UCSD-AML1 (cell line): ENCODE data around the gene B4GAT1.
"Not testable (repeated sequence)": the region's sequence is repeated elsewhere in the genome, so short reads cannot be mapped to it uniquely, and the experiment has no call there.

Experiments
- DNase-seq: peaks from one replicate; lab custom pipeline; 2025; ENCODE audit not compliant: unreplicated experiment; lab: John Stamatoyannopoulos, UW

B4GAT1 gene

DNA sequence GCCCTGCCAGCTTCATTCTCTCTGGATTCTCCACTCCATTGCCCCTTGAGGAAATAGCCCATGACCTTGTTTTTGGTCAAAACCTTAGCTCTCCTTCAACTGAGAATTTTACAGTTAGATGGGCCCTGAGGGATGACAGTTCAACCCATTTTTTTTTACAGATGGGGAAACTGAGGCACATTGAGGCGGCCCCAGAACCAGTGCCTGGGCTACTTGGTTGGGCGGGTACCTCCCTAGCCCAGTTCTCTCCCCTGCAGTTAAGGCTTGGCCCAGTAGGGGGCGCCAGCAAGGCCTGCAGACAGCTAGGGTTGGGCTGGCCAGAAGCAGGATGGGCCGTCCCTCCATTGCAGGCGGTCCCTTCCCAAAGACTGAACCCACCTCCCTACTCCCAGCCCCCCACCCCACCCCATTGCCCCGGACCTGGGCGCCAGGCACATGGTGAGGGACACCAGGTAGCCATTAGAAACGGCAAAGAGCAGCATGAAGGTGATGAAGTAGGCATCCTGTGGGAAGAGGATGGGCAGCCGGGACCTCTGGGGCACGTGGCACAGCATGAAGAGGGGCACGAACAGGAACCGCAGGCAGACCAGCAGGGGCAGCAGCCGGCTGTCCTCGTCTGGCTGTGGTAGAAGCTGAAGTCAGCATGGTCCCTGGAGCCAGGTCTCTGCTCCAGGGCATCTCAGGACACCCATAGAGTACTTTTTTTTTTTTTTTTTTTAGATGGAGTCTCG, 16.5 kb upstream of the B4GAT1 start:
- DNase-seq = peak; percentile 69

DNA sequence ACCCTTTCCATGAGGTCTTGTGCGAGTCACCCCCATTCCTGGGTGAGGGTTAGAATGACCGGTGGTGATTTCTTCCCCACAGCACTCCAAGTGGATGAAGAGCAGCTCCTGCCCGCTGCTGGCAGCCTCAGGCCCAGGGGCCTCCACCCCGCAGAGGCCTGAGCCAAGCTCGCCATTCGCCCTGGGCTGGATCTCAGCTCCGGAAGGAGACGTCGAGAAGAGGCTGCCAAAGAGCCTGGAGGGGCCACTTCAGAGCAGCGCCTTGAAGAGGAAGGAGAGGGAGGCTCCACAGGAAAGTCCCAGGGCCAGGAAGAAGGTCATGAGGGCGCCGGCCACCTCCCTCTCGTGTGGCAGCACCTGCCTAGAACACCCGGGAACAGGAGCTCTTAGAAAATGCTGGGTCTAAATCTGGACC, 15.8 kb upstream of the B4GAT1 start:
- DNase-seq = no peak

DNA sequence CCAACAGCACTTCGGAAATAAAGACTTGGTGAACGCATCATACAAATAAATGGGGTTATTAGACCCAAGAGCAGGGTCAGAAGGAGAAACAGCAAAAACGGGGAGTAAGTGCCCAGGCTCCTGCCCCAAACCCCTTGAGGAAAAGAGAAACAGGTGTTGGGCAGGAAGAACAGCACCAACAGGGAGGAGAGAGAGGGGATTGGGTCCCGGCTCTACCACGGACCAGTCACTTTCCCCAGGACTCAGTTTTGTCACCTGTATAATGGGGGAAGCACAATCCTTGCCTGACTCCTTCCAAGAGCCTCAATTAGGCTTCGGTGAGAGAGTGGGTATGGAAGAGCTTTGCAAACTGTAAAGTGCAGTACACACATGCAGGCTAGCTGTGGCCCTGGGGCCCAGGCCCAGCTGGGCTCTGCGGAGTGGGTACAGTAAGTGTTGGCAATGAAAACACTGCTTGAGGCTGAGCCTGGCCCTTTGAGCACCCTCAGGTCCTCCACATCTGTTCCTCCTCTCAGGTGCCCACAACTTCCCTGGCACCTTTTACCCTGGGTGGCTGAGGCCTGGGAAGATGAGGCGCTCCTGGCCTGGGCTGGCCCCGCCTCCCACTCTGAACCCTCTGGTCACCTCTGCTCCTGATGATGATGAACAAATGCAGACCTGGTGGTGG, 15.2 kb upstream of the B4GAT1 start:
- DNase-seq = no peak

DNA sequence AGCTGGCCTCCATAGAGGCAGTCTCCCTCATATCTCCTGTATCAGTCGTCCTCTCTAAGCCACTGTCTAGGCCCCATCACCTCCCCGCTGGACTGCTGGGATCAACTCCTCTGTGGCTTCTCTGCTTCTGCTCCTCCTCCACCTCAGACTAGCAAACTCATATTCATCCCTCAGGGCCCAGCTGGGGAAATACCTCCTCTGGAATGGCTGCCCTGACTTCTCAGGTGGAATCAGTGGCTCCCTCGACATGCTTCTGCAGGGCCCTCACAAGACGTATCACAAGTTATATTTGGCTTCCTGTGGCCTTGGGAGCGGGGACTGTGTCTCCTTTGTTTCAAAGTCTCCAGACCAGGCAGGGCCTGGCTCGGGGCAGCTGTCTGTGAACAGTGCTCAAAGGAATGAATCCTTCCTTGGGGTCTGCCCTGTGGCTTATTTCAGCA, 14.1 kb upstream of the B4GAT1 start:
- no peak for DNase-seq

DNA sequence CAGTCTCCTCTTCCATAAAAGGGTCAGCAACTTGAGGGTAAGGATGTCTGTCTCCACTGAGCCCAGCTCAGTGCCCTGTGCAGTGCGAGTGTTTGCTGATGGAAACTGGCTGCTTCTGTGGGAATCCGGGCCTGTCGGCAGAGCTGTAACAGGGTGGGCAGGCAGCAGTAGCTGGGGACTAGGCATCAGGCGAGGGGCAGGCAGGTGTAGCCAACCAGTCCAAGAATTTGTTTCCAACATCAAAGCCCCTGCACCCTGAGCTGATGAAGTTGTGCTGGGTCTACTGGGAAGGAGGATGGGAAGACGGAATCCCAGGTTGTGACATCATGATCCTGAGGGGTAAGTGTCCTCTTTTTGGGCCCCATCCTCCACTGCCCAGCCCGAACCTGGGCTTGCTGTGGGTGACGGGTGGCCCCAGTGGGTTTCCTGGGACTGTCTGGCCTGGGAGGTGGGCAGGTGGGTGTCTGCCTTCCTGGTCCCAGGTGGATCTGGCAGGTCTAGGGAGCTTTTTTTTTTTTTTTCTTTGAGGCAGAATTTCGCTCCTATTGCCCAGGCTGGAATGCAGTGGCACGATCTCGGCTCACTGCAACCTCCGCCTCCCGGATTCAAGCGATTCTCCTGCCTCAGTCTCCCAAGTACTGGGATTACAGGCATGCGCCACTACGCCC, 13.1 kb upstream of the B4GAT1 start:
- no peak for DNase-seq

DNA sequence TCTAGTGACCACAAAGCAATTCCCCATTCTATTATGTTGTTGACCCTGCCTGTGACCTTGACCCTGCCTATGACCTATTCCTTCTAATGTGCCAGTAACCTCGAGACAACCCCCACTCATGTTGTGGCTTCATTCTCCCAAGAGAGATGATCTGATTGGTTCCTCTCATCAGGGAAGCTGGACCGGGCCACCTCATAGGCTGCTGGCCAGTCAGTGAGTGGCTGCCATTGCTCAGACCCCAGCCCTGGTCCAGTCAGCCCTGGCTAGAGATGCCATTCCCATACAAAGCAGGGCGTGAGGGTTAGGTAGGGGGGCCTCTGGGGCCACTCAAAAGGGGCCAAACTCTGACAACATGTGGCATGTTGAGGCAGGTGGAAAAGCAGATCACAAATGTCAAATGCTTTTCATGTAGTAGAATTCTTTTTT, 12.2 kb upstream of the B4GAT1 start:
- no peak for DNase-seq

DNA sequence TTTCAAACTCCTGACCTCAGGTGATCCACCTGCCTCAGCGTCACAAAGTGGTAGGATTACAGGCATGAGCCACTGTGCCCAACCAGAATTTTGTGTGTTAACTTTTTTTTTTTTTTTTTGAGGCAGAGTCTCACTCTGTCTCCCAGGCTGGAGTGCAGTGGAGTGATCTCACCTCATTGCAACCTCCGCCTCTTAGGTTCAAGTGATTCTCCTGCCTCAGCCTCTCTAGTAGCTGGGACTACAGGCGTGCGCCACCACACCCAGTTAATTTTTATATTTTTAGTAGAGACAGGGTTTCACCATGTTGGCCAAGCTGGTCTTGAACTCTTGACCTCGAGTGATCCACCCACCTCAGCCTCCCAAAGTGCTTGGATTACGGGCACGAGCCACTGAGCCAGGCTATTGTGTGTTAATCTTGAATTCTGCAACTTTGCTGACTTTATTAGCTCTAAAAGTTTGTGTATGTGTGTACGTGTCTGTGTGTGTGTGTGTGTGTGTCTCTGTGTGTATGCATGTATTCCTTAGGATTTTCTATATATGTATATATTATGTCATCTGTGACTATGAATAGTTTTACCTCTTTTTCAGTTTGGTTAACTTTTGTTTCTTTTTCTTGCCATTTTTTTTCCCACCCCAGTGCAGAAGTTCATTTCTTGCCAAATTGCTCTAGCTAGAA, 3.3 kb upstream of the B4GAT1 start:
- DNase-seq = not testable (repeated sequence)

DNA sequence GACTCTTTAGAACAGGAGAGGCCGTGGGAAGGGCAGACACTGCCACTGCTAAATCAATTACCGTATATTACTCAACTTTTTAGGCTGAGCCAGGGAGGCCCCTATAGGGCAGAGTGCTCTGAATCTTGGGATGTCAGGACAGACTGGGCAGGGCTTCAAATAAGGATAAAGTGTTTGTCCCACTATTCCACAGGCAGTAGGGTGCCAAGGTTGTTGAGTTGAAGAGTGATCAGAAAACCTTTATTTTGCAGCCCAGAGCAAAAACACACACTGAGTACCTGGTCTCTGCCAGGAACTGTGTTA, 1.6 kb upstream of the B4GAT1 start:
- DNase-seq = no peak

DNA sequence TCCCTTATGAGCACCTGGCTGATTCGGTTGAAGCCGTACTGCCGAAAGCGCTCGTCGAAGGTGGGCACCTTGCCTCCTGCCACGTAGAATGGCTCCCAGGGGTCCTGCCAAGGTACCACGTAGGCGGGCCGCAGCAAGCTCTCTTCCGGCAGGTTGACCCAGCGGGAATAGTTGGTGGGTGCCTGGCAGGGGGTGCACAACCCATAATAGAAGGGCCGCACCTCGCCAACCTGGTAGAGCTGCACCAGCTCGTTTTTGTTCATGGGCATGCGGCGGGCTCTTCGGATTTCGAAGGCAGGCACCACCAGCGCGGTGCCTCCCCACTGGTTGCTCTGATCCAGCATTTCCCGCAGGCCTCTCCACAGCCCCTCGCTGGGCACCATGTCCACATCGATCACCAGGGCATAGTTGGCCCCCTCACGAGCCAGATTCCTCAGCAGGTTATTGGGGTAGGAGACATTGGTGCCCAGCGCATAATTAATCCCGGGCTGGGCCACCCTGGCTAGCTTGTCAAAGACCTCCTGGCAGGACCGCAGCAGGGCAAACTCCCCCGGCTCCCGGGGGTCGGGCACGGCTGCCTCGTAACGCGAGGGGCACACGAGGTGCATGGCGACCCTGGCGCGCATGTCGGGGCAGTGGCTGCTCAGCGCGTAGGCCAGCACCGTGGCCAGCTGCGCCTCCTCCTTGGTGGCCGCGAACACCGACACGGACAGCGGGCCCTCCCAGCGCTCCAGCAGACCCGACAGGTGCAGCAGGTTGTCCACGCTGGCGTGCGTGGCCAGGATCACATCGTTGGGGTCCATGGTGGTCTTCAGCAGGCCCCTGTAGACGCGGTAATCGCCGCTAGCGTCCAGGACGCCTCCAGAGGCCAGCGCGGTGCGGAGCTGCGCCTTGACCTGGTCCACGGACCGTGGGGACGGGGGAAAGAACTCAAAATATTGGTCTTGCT, 679 bp downstream of the B4GAT1 start:
- no peak for DNase-seq

DNA sequence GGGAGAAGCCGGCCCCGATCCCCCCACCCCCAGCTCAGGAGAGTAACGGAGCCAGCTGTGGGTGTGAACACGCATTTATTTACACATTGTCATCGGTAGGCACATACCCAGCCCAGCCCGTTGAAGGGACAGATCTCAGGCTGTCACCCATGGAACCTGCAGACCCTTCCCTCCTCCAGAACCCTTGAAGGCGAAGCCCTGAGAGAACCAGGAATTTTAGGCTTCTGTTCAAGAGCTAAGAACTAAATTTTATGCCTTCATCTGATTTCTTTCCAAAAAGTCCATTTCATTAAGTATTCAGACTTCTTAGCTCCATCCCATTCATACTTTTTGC, 2.1 kb downstream of the B4GAT1 start:
- no peak for DNase-seq

DNA sequence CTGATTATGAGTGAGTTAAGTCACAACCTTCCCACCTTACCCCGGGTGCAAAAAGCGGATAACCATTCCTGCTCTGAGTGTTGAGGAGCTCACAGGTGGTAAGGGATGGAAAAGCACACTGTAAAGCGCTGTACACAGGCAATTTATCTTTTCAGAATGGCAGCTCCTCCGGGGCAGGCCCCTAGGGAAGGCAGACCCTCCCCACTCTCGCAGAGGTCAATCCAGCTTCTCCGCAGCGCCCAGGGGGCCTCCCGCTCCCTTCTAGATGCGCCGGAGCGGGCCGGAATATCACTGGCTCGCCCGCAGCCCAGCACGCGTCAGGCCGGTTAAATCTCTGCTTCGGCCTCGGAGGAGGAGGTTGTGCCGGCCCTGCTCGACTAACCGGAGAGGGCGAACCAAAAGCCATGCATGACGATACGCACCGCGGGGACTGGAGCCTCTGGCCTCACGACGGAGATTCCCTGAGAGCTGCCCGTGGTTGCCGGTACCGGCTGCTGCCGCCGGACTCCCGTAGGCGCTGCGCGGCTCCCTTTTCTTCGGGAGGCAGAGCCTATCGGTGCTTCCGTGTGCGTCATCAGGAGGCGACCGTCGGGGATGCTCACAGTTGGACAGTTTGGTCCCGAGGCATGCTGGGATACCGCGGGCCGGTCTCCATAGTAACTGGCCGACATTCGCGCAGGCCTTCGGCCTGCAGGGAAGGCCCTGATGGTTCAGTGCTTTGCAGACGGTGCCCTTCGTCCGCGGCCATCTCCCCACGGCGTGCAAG, 2.7 kb downstream of the B4GAT1 start, which contains the start of gene BRMS1:
Gene BRMS1 (minus strand): TSS at position 555 of the 766 bp plus-strand sequence. CDS start 2,870 bp downstream, outside the sequence.
- DNase-seq = peak; percentile 93

DNA sequence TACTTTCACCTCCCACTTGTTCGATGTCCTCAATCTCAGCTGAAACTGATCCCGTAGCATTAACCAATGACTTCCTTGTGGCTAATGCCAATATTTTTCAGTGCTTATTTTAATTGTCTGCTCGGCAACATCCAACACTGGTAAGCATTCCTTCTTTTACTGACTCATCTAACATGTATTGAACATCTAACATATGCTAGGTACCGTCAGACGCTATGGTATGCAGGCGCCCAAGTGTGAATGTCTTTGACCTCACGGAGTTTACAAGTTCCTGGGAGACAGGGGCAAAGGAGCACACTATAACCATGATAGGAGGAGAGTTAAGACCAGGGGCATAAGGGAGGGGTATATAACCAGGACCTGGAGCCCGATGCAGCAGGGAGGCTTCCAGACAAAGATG, 4.3 kb downstream of the B4GAT1 start:
- no peak for DNase-seq

DNA sequence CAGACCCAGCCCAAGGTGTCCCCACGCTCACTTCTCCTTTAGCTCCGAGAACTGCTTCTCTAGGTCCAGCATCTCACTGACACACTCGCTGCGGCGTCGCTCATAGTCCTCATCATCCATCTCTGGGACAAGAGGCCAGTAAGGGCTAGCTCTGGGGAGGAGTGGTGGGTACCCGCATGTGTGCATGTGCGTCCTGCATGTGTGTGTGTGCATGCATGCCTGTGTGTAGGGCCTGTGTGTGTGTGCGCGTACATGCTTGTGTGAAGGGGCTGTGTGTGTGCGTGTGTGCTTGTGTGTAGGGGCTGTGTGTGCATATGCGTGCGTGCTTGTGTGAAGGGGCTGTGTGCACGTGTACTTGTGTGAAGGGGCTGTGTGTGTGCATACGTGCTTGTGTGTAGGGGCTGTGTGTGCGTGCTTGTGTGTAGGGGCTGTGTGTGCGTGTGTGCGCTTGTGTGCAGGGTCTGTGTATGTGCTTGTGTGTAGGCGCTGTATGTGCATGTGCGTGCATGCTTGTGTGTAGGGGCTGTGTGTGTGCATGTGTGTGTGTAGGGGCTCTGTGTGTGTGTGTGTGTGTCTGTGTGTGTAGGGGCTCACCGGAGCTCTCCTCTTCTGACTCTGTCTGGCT, 5.8 kb downstream of the B4GAT1 start:
- DNase-seq = no peak

DNA sequence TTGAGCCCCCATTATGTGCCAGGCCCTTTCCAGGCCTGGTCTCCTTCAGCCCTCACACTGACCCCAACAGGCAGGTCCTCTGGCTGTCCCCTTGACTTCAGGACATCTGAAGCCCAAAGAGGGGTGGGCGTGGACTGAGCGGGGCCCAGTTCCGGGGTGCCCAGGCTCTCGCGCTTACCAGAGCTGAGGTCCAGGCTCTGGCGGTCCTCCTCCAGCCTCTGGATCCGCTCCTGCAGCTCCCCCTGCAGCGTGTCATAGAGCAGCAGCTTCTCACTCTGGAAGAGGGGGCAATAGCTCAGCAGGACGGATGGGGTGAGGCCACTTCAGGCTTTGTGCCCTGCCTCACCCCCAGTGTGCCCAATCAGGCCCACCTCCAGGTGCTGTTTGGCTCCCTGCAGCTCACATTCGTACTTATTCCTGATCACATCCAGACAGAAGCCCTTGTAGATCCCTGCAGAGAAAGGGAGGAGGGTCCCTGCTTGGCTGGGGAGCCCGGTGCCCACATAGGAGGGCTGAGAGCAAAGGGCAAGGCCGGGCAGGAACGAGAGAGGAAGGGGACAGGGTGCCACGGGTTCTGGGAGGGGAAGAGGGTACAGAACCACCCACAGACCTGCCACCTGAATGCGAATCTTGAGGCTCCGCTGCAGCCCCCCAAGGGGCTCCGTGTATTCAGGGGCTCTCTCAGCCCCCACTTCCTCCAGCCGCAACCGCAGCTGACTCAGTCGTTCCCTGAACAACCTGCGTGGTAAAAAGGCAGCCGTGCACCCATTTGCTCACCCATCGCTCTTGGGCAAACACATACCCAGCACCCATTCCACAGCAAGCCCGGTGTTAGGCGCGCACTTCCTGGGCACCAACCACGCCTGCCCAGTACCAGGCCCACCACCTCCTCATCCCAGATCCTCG, 6.6 kb downstream of the B4GAT1 start:
- no peak for DNase-seq

DNA sequence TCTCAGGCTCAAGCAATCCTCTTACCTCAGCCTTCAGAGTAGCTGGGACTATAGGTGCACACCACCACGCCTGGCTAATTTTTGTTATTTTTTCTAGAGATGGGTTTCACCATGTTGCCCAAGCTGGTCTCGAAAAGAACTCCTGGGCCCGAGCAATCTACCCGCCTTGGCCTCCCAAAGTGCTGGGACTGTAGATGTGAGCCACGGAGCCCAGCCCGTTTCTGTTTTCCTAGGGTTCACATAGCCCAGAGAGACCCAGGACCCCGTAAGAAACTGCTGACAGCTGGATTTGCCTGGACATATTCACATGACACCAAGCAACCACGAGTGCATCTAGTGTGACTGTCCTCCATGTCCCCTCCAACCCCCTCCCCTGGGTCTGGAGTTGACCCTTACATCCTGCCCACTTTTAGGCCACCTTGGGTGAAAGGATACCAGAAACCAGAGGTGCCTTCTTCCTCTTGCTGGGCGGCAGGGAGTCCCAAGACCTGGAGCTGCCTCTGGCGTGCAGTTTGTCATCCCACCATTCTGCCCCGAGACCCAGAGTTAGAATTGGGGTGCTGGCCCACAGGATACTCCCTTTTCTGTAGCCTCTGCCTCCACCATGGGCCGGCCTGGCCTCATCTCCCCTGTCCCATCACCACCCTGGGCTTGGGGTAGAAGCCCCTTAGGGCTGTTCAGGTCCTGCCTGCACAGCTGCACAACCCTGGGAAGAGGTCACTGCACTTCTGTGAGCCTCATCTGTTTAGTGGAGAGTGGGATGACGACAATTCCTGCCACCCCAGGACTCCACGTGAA, 7.5 kb downstream of the B4GAT1 start:
- no peak for DNase-seq

DNA sequence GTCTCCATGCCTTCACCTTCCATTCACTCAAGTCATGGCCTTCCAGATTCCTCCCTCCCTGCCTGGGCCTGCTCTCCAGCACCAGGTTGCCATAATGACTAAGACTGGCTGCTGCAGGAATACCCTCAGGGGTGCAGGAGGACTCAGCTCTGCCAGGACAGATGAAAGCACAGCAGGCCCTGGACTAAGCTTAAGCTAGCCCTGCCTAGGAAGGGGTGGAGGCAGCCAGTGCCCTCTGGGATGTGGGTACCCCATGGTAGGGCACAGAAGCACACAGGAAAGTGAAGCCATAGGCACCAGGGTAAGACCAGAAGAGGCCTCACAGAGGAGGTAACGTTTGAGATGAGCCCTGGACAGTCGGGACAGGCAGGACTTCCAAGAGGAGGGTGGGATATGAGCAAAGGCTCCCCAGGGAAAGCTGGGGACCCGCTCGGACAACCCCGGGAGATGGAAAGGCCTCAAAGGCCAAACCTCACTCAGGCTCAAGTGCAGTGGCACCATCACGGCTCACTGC, 8.2 kb downstream of the B4GAT1 start:
- no peak for DNase-seq
